AG04450 (cell line): ENCODE results near the gene CHKA. TPM values are rescaled to one million over a fixed set of nuclear protein-coding genes. Genes with fewer than 3 reads are reported as not detected.
A peak's percentile ranks its signal among the peaks of the same experiment; 100 is the strongest.

Source experiments
- CTCF ChIA-PET: fragments of 300-600, 350-600 bp; formaldehyde crosslinking; extraction: SDS; loops from one replicate; lab custom pipeline; 2022; ENCODE audit warnings: antibody characterized with exemption, inconsistent platforms; lab: Charles Lee
- POLR2A ChIA-PET: fragments of 350-600 bp; formaldehyde crosslinking; extraction: SDS; loops from one replicate; lab custom pipeline; 2021; ENCODE audit warnings: antibody characterized with exemption, inconsistent platforms; lab: Yijun Ruan, JAX
- DNase-seq: peaks from one replicate; pipeline ENCODE4 v3.0.0-alpha.2; 2011; ENCODE audit warnings: low read depth, low spot score
- H3K27ac ChIP-seq: one replicate; pipeline ENCODE4 v1.5.1; 2012; ENCODE audit warnings: low read depth, low read length, control low read depth
- H3K27me3 ChIP-seq: one replicate; pipeline ENCODE4 v1.6.0; 2012; ENCODE audit warnings: low read length; ENCODE audit not compliant: control insufficient read depth, insufficient read depth
- H3K4me3 ChIP-seq: 2 replicates; pipeline ENCODE4 v1.5.1; 2011; ENCODE audit warnings: mild to moderate bottlenecking, low read depth, low read length, control low read depth
- H3K9me3 ChIP-seq: 2 replicates; pipeline ENCODE4 v1.5.1; 2012; ENCODE audit warnings: low read length; ENCODE audit not compliant: control insufficient read depth, insufficient read depth
- CTCF ChIP-seq: IDR thresholded peaks from 2 replicates; pipeline ENCODE4 v1.5.1; 2011; ENCODE audit warnings: low read depth, low read length, control low read depth, inconsistent platforms
- polyA plus RNA-seq: library from polyadenylated mRNA; depleted of rRNA; stranded (reverse); fragments of >200 nt; gene quantifications from 2 replicates; pipeline ENCODE4 v1.2.3, GENCODE V29; 2011

Gene CHKA
- polyA plus RNA-seq, 1 experiment, result 12.5 TPM

- no peaks in the 10 kb centered on the region for H3K9me3 ChIP-seq
- ChIA-PET CTCF (interaction anchor here (1.1 kb wide), 1 partner anchor 189 kb away, joined by 5 read pairs; no protein-coding TSS in a partner anchor), POLR2A (no interaction called here)
- no peak for DNase-seq
- TF ChIP-seq CTCF, result no peak; the same call in 1 of the 2 replicates
- no peaks in the 10 kb centered on the region for H3K27me3 ChIP-seq
- no peak overlapping the region for H3K4me3 ChIP-seq
- H3K27ac ChIP-seq, result no peak overlapping the region
These were observed 99.9 kb downstream of the CHKA start for GRCh38 chr11:68021167-68021787.

- Histone ChIP-seq H3K27ac (no peak overlapping the region), H3K4me3 (no peak overlapping the region), H3K9me3 (no peaks in the 10 kb centered on the region), H3K27me3 (no peaks in the 10 kb centered on the region)
- POLR2A ChIA-PET, result no interaction called here
- peak; percentile 59 for TF ChIP-seq CTCF
- DNase-seq, result no peak
- CTCF ChIA-PET, result interaction anchor here (1.1 kb wide), 1 partner anchor 189 kb away, joined by 5 read pairs; no protein-coding TSS in a partner anchor
These were observed 100.6 kb downstream of the CHKA start for GRCh38 chr11:68020575-68020974.

GRCh38 chr11:68019486-68019885 lies 101.7 kb downstream of the CHKA start:
- ChIA-PET CTCF (no interaction called here), POLR2A (interaction anchor here (0.9 kb wide), 1 partner anchor 9 kb away, joined by 3 read pairs; the partner anchor contains the start of gene ALDH3B1)
- DNase-seq, result no peak
- H3K27ac ChIP-seq, result no peak overlapping the region
- H3K27me3 ChIP-seq, result no peaks in the 10 kb centered on the region
- no peak for TF ChIP-seq CTCF
- H3K4me3 ChIP-seq, result no peak overlapping the region
- H3K9me3 ChIP-seq, result no peaks in the 10 kb centered on the region

GRCh38 chr11:68018730-68019190 lies 102.4 kb downstream of the CHKA start:
- CTCF ChIA-PET, result no interaction called here
- Histone ChIP-seq H3K9me3 (no peaks in the 10 kb centered on the region), H3K27me3 (no peaks in the 10 kb centered on the region), H3K27ac (no peak overlapping the region), H3K4me3 (no peak overlapping the region)
- TF ChIP-seq CTCF, result no peak
- POLR2A ChIA-PET, result interaction anchor here (0.9 kb wide), 1 partner anchor 8 kb away, joined by 3 read pairs; the partner anchor contains the start of gene ALDH3B1
- no peak for DNase-seq
